GM12873 (cell line): ENCODE results near the gene CBFB.

Source experiments
- CTCF ChIP-seq: IDR thresholded peaks from 2 replicates; pipeline ENCODE4 v1.5.1; 2012; ENCODE audit warnings: low read depth, mild to moderate bottlenecking, moderate library complexity, low read length, control low read depth; ENCODE audit not compliant: insufficient read depth; ENCODE audit errors: missing control alignments

Gene CBFB

GRCh38 chr16:67111951-67112444 is 83.0 kb downstream of the CBFB start:
- TF ChIP-seq CTCF: no peak

- no peak for TF ChIP-seq CTCF
Measured at GRCh38 chr16:67112591-67113399, 83.8 kb downstream of the CBFB start.

GRCh38 chr16:67114793-67115192 is 85.8 kb downstream of the CBFB start:
- no peak for TF ChIP-seq CTCF

GRCh38 chr16:67115639-67116038 is 86.7 kb downstream of the CBFB start:
- TF ChIP-seq CTCF: no peak

GRCh38 chr16:67116388-67117311 is 87.7 kb downstream of the CBFB start:
- no peak for TF ChIP-seq CTCF

- no peak for TF ChIP-seq CTCF
Measured at GRCh38 chr16:67117716-67118115, 88.8 kb downstream of the CBFB start.

GRCh38 chr16:67120025-67120424 is 91.1 kb downstream of the CBFB start:
- TF ChIP-seq CTCF: no peak
